ENCODE data around the gene NKIRAS1.

DNA sequence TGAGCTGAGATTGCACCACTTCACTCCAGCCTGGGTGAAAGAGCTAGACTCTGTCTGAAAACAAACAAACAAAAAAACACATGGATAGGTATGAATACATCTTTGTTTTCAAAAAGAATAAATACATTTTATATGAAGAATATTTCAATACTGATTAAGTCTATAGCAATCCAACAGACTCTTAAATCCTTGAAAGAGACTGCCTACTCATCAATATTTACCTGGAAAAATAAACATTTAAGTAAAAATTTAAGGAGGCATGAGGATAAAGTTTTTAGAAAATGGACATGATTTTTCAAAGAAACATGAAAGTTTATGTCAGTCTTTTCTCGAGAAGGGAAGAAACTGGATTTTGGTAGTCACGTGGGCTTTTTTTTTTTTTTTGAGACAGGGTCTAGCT is 5.4 kb downstream of the NKIRAS1 start:
- no peak for TF ChIP-seq POLR2AphosphoS5 (IDR thresholded peaks at IDR 0.05)
- no peak for TF ChIP-seq CTCF (IDR thresholded peaks at IDR 0.05)
- TF ChIP-seq POLR2A (IDR thresholded peaks at IDR 0.05; ENCODE audit: low read depth), result no peak
- TF ChIP-seq EP300 (IDR thresholded peaks at IDR 0.05), result no peak

Measured in esophagus muscularis mucosa (tissue), 4 donors.